ENCODE measurements around the gene CSRNP3.

The CSRNP3 gene, protein sequence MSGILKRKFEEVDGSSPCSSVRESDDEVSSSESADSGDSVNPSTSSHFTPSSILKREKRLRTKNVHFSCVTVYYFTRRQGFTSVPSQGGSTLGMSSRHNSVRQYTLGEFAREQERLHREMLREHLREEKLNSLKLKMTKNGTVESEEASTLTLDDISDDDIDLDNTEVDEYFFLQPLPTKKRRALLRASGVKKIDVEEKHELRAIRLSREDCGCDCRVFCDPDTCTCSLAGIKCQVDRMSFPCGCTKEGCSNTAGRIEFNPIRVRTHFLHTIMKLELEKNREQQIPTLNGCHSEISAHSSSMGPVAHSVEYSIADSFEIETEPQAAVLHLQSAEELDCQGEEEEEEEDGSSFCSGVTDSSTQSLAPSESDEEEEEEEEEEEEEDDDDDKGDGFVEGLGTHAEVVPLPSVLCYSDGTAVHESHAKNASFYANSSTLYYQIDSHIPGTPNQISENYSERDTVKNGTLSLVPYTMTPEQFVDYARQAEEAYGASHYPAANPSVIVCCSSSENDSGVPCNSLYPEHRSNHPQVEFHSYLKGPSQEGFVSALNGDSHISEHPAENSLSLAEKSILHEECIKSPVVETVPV

DNA sequence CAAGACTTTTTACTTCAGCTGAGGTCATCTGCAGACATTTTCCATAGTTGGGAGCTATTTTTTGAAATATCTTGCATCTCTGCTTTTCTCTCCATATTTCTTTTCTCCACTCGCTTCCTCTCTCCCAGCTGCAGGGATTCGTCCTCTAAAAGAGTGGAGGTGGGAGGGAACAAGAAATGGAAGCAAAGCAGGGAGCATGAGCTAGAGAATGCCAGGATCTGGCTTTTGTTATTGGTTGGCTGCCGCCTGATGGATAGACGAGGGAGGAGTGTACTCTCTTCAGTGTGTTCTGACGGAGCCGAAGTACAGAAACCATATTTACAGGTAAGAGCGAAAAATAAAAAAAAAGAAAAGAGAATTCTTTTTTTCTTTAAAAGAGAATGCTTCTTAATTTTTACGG is at the start of gene CSRNP3:
Gene CSRNP3, plus strand, starts transcription at position 282 of the 400 bp plus-strand sequence. CDS start 125,368 bp downstream, outside the sequence.
- peak; percentile 97 for DNase-seq

DNA sequence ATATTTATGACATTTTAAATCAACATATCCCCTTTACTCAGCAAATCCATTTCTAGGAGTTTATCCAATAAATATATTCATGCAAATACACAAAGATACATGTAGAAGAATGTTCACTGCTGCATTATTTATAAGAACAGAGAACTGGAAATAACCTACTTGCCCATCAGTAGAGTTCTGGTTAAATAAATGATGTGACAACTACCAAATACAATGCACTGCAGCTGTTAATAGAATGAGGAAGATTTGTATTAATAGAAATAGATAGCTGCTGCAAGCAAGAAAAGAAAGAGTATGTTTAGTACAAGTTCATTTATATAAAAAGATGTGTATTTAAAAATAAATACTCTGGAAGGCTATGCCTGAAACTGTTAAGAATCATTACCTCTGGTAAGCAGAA is 49.3 kb upstream of the CSRNP3 start:
- DNase-seq = no peak

DNA sequence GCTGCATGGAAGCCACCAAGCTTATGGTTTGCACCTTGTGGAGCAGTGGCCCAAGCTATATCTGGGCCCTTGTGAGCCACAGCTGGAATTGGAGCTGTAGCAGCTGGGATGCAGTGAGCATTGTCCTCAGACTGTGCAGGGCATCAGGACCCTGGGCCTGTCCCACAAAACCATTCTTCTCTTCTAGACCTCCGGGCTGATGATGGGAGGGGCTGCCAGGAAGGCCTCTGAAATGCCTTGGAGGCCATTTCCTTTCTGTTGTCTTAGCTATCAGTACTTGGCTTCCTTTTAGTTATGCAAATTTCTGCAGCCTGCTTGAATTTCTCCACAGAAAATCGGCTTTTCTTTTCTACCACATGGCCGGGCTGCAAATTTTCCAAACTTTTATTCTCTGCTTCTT is 46.4 kb upstream of the CSRNP3 start:
- no peak for DNase-seq

DNA sequence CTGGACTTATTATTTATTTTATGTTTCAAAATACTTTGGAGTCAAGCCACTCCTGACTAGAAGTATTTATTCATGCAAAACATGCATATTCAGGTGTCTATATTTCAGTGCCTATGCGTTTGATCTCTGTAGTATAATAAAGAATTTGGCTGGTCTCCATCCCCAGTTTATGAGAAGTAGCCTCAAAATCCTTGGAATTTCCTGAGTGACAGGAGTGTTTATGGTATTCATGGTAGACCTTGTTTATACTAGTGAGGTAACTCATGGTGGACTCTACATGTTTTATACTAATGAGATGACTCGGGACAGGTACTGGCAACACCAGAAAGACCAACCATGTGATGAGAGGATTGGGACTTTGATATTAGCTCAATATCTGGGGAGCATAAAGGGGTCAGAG is 43.9 kb upstream of the CSRNP3 start:
- DNase-seq = no peak

DNA sequence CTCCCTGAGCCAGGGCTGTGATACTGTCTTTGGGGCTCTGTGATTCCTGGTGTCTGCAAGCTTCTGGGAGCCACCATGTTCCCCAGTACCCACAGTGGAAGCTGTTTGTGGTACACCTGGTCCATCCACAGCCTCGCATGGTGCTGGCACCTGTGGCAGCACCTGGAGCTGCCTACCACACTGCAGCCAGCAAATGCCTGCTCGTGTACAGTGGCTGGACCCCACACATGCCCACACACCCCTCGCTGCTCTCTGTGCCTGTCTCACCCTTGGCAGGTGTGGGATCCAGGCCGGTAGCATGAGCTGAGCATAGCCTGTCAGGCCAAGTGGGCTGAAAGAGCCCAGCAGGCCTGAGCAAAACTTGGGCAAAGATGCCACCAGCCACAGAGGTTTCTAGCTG is 41.8 kb upstream of the CSRNP3 start:
- DNase-seq = no peak

DNA sequence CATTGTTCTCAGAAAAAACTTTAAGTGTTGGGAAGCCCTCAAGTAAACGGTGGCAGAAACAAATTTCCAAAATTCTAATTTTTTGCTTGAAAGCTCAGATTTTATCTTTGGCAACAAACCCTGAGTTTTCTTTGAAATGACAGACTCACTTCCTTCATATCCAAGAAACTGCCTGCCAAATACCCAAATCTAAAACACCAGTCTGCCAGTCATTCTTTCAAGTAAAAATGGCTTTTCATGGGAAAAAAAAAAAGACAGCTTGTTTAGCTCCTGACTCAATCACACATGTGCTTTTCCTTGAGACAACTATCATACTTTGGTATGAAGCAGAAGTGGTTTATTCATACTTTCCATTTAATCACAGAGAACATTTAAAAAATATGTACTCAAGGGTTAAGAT is 40.6 kb upstream of the CSRNP3 start:
- no peak for DNase-seq

DNA sequence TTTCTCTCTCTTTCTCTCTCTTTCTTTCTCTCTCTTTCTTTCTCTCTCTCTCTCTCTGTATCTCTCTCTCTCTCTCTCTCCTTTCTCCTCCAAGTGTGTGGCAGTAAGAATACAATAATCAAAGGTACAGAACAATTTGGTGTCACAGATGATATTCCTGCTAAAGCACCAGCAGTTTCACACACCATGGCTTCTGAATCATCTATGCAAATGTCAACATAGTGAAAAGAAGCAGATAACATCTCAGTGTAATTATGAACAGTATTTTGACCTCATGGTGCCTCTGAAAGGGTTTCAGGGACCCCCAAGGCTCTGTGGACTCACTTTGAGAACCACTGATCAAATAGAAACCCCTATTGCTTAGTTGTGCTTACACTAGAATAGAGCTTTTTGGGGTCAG is 38.5 kb upstream of the CSRNP3 start:
- no peak for DNase-seq

DNA sequence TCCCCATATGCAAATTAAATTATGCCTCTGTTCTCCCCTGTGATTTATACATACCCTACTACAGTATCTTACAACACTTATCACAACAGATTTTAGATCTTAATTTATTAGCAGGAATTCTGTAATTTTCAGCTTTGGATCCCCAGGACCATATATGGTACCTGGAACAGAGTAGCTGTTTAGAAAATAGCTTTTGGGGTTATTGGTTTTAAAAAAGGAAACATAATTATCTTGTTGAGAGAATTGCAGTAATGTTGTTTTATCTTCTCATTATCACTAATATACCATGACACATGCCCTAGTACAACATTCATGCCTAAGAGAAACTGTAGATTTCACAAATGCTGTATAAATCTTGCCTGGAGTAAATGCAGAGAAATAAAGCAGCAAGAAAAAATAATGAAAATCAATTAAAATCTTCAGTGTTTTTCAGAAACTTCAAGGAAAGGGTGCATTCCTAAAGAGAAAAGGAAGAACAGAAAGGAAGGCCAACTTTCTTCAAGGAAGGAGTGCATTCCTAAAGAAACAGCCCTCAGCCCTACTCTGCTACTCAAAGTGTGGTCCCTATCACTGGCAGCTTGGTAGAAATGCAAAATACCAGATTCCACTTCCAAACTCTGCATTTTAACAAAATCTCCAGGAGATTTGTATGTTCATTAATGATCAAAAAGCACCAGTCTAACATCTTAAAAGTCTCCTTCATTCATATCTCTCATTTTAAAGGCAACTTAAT is 37.1 kb upstream of the CSRNP3 start:
- no peak for DNase-seq

DNA sequence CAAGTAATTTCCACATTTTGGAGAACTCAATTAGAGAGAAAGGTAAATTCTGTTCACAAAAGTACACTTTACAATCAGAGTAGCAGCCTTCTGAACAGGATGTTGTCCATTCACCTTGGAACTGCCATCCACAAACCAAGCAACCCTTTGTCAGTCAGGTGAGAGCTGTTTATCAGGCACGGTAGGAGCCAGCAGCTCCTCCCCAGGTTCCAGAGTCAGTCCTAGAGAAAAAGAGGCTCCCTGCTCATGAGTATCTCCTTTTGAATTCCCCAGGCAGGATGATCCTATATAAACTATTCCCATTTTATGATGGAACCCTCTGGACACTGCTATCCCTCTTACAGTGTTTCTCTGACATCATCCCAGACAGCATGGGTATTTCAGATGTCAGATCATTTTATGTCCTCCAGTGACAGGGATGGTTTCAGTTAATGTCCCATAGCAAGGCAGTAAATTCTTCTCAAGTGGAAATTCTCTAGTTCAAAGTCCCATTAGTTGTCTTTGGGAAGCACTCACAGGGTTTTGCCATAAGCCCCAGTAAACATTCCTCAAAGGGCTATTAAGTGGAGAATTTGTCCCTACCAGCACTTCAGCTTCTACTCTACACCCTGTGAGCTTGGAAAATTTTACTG is 34.5 kb upstream of the CSRNP3 start:
- DNase-seq = no peak

DNA sequence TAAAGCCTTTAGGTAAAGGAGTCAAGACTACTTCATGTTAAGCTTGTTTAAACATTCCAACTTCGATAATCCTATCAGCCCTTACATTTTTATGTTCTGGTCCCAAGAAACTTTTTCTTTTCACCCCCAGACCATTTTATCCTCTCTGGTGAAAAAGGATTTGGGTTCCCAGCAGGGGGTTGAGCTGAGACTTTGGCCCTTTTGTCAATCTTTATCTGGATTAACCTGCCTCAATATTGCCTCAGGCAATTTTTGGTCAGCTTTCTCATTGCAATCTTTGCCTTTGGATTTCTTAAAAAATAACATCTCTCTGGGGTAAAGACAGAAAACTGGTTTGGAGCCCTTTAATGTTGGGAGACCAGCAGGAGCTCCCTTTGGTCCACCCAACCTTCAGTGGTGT is 33.9 kb upstream of the CSRNP3 start:
- DNase-seq = no peak

DNA sequence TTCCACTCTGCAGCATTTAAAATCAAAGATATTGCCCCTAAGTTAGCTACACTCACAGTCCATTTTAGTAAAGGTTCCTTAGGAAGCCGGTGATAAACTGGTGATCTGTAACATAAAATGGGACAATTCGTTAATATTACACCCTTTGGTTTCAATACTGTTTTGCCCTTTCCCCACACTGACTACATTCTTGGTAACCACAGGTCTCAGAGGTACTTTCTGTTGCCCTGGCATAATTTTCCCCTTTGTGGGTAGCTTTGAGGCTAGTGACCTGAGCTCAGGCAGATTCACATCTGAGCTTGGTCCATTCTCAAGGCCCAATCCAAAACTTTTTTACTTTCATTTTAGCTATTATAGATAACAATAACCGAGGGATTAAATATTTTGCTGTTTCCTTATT is 32.9 kb upstream of the CSRNP3 start:
- no peak for DNase-seq

DNA sequence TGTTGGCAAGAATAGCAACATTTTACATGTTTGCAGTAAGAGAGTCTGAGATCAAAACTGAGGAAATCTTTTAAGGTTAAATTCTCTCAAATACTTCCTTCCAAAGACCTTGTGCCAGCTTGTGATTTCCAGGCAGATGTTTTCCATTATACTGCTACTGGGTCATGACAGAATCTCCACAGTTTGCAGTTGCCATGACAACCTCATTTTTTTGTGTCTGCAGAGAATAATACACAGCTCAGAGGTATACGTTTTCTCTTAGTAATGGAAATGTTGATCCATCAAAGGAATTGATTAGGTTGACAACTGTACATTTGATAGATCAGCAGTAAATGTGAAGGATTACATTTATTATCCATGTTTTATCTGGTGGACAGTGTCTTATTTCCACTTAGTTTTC is 29.1 kb upstream of the CSRNP3 start:
- no peak for DNase-seq

DNA sequence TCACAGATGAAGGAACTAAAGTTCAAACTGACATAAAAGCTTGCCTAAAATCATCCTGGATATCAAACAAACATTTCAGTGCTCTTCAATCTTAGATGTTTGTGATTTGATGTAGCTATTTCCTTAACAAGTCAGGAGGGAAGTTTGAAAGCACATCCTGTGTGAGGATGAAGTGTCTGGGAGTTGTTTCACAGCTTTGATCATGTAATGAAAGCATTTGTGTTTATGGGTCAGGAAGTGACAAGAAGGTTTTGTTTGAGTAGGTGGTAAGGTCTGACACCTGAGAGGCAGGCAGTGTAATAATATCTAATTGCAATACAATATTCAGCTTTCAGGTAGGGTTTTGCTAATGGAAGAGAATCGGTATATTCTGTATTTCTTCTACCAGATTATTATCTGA is 26.0 kb upstream of the CSRNP3 start:
- no peak for DNase-seq

DNA sequence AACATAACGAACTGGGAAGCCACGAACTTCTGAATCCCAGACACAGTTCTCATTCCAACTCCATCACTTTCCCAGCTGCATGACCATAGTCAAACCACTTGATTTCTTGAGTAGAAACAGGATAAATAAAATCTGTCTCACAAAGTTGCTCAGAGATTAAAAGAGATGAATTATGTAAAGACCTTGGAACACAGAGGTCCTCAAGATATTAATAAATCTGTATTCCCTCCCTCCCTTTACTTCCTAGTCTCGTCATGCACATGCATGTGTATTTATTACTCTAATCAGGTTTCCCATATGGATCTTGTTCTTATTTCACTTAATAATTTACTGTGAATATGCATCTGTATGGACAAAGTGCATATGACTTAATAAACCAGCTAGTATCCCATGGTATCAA is 21.1 kb upstream of the CSRNP3 start:
- DNase-seq = no peak

DNA sequence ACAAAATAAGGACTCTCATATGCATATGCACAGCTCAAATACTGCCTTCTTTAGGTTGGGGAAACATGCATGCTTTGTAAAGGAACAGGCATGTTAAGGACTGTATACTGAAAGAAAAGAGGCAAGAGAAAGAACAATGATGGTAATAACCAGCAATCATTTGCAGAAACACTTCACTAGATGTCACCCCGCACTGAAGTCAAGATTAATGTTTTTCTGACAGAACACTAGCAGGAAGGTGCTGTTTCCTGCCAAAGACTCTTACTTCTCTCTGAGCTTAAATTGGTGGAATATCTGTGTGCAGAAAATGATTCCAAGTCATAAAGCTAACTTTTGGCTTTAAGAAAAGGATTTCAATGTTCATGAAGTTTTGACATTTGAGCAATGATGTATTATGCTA is 19.3 kb upstream of the CSRNP3 start:
- DNase-seq = no peak

DNA sequence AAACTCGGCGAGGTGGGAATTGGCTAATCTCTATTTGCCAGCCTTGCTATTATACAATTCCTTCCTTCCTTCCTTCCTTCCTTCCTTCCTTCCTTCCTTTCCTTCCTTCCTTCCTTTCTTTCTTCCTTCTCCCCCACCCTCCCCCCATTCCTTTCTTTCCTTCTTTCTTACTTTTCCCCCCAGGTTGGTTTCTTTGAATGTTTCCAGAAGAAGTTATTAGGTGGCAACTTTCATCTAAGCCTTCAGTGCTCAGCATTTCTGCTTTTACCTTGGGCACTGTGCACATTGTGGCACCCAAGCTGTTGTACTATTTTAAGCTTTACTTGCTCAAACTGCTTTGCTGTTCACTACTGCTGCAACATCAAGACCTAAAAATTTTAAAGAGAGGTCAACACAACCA is 17.2 kb upstream of the CSRNP3 start:
- no peak for DNase-seq

DNA sequence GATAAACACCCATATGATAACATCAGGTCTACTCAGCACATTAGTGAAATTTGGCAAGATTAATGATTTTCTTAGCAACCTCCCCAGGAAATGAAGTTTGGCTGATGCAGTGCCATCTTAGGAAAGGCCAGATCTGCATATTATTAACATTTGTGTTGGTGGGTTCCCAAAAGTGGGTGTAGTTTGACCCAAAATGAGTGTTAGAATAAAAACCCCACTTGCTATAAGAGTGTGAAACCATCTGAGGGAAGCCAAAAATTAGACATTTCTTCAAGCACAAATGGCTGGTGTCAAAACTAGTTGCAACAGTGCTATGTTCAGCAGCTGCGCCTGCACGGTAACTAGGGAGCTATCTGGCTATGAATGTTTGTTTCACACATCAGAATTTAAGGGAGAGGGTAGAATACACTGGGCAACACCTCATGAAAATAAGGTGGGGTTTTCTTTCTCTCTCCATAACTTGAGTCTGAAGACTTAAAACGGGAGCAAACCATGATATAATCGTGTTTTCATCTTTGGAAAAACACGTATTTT is 15.9 kb upstream of the CSRNP3 start:
- DNase-seq = no peak

DNA sequence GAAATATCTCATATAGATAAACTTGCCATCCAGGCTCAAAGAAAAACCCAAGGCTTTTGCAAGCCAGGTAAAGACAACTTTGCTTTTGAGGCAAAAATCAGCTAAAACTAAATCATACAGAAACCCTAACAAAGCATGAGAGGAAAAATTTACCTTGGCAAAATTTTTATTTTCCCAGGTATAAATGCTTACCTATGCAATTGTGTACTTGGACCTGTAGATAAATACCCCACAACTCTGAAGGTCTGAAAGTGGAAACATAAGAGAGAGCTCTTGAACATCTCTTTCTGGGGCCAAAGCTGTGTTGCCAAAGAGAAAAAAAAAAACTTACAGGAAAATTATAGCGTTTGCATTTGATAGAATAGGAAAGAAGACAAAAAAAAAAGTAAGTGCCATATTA is 14.6 kb upstream of the CSRNP3 start:
- DNase-seq = no peak

DNA sequence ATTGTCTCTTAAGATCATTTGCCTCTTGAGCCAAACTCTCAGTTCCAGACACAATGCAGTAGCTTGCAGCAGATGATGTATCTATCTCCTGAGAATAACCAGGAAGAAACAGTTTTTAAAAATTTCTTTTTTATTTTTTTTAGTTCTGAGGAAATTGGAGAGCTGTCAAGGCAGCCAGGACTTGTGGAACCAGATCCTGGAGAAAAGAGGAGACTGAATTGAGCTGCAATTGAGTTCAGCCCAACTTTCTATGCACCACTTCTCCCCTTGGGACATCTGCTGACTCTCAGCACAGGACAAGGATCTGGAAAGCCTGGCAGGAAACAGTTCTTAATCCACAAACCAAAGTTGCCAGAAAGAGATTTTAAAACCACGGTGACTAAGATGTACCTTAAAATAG is 13.5 kb upstream of the CSRNP3 start:
- DNase-seq = no peak

DNA sequence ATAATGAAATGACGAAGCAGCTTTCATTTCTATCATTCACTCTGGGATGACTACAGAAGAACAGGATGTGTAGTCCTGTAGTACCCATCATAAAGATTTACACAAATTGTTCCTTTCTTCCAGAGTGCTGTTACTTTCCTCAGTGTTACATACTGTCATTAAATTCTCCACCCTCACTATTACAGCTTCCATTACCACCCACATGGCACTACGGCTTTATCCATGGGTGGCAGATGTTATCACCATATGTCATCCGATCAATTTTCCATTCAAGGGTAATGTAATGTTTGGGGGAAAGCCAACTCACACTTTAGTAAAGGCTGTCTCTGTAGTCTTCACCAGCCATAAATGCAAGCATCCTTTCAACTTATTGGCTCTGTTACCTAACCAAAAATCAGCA is 7.1 kb upstream of the CSRNP3 start:
- peak; percentile 86 for DNase-seq

DNA sequence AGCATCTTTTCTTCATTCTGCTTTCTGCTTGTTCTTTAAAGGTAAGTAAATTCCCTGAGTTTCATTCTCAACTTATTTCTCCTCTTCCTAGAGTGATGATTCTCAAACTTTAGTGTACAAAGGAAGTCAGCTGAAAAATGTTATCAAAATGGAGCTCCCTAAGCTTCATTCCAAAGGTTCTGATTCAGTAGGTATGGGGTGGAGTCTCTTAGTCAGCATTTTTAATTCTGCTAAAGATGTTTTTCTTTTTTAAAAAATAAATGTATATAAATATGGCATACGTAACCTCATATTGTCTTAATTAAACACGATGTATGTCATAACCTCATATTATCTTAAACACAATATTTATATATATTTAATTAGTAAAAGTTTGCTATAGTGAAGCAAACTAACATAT is 3.1 kb upstream of the CSRNP3 start:
- DNase-seq = no peak

DNA sequence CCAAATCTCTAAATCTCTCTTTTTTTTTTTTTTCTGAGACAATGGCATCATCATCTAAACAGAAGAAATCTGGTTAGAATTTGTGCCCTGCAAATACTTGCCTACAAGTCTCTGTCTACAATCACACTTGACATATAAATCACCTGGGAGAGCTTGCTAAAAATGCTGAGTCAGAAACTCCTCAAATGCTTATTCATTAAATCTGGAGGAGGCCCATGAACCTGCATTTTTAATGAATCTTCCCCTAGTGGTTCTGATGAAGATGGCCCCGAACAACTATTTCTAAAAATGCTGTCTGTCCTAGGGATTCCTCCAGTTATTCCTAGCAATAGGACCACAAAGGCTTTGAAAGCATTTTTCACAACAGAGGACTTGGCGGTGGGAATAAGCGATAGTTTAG is 1.6 kb upstream of the CSRNP3 start:
- DNase-seq = no peak

DNA sequence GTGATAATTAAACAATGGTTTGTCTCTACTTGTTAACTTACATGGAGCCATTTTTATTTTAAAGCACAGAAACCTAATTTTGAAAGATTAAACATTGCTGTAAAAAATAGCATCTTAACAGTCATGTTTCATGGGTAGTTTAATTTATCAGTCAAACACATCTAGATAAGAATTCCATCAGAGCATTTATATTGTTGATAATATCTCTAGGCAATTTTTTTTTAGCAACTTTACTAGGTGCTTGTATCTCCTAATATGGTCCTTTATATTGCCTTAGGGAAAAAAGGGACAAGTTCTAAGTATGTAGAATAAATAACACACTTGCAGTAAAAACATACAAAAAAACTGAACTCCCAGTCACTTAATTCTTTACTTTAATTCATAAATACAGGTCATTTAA is 863 bp downstream of the CSRNP3 start:
- no peak for DNase-seq
